ENCODE data around the gene SUZ12. TPM values are rescaled to one million over a fixed set of nuclear protein-coding genes. Genes with fewer than 3 reads are reported as not detected.
"Not testable (repeated sequence)": the region's sequence is repeated elsewhere in the genome, so short reads cannot be mapped to it uniquely, and the experiment has no call there.

Gene SUZ12
- total RNA-seq, 1 experiment from 2014 or later = 38.5 TPM

GRCh38 chr17:31941916-31942315 is 5.1 kb downstream of the SUZ12 start:
- WGBS (ENCODE audit: extremely low coverage, insufficient read length, low lambda C conversion rate) = 100% methylated on average over 1 of the region's 11 CpGs
- not testable (repeated sequence) for H2BK120ac ChIP-seq (ENCODE audit: low read depth, low read length, poor library complexity, severe bottlenecking); H2BK12ac ChIP-seq (ENCODE audit: insufficient read length, low read depth, low read length); H3K27me3 Mint-ChIP-seq (ENCODE audit: low read depth); H3K23me2 ChIP-seq (ENCODE audit: insufficient read length, low read depth, low read length, poor library complexity, severe bottlenecking); H2BK5ac ChIP-seq (ENCODE audit: insufficient read length, low read length); H3K18ac ChIP-seq (ENCODE audit: insufficient read length, low read depth, low read length); H4K91ac ChIP-seq (ENCODE audit: insufficient read length, low read depth, low read length); H3K56ac ChIP-seq (ENCODE audit: insufficient read length, low read depth, low read length); H3K4me1 Mint-ChIP-seq; H3K9ac ChIP-seq (ENCODE audit: extremely low read depth, insufficient read length, low read length); H3K4me1 ChIP-seq (ENCODE audit: insufficient read depth, low read length); H4K8ac ChIP-seq (replicated peaks; ENCODE audit: insufficient read length, low read depth, low read length); H3K27me3 ChIP-seq (ENCODE audit: insufficient read depth, low read length); H3K79me1 ChIP-seq (ENCODE audit: insufficient read depth, low read depth, low read length, poor library complexity, severe bottlenecking); H4K5ac ChIP-seq (ENCODE audit: insufficient read length, low read depth, low read length); DNase-seq; H3K4me2 ChIP-seq (ENCODE audit: insufficient read depth, insufficient read length, low read length); H3K9me3 ChIP-seq (ENCODE audit: control insufficient read depth, low read depth, low read length); H2AFZ ChIP-seq (ENCODE audit: low read length); H2BK20ac ChIP-seq (ENCODE audit: low read depth, low read length, poor library complexity, severe bottlenecking); H3T11ph ChIP-seq (ENCODE audit: low read length); H3K4ac ChIP-seq (ENCODE audit: low read depth, low read length); H2AK5ac ChIP-seq (ENCODE audit: insufficient read length, low read length); H3K79me2 ChIP-seq (ENCODE audit: insufficient read depth, low read length); H2BK15ac ChIP-seq (ENCODE audit: low read depth, low read length); H3K14ac ChIP-seq (ENCODE audit: insufficient read depth, low read length); H4K20me1 ChIP-seq (ENCODE audit: control insufficient read depth, insufficient read depth, insufficient read length); H3K23ac ChIP-seq (ENCODE audit: insufficient read length, low read depth, low read length); H3K9me3 Mint-ChIP-seq; H3K27ac ChIP-seq (ENCODE audit: insufficient read length, low read depth, low read length); H3K4me3 Mint-ChIP-seq; H3K27ac Mint-ChIP-seq
- peaks cover 17 to 64% (median 54%) of the 10 kb centered on the region in 3 experiments; a peak in 6 of 7 replicates for H3K36me3 Mint-ChIP-seq (ENCODE audit: insufficient read depth in 1 of 3, low read depth in 3 of 3)

- not testable (repeated sequence) for H3K4me1 ChIP-seq (ENCODE audit: insufficient read depth, low read length); H3K4me2 ChIP-seq (ENCODE audit: insufficient read depth, insufficient read length, low read length); H3K56ac ChIP-seq (ENCODE audit: insufficient read length, low read depth, low read length); H4K91ac ChIP-seq (ENCODE audit: insufficient read length, low read depth, low read length); H2BK5ac ChIP-seq (ENCODE audit: insufficient read length, low read length); H3K4me1 Mint-ChIP-seq; H3K9me3 ChIP-seq (ENCODE audit: control insufficient read depth, low read depth, low read length); H2AFZ ChIP-seq (ENCODE audit: low read length); H4K20me1 ChIP-seq (ENCODE audit: control insufficient read depth, insufficient read depth, insufficient read length); H3K23ac ChIP-seq (ENCODE audit: insufficient read length, low read depth, low read length); H3T11ph ChIP-seq (ENCODE audit: low read length); H4K5ac ChIP-seq (ENCODE audit: insufficient read length, low read depth, low read length); H2BK120ac ChIP-seq (ENCODE audit: low read depth, low read length, poor library complexity, severe bottlenecking); H2BK20ac ChIP-seq (ENCODE audit: low read depth, low read length, poor library complexity, severe bottlenecking); H3K23me2 ChIP-seq (ENCODE audit: insufficient read length, low read depth, low read length, poor library complexity, severe bottlenecking); H3K4ac ChIP-seq (ENCODE audit: low read depth, low read length); H3K27me3 Mint-ChIP-seq (ENCODE audit: low read depth); DNase-seq; H2AK5ac ChIP-seq (ENCODE audit: insufficient read length, low read length); H3K27ac ChIP-seq (ENCODE audit: insufficient read length, low read depth, low read length); H2BK12ac ChIP-seq (ENCODE audit: insufficient read length, low read depth, low read length); H3K27me3 ChIP-seq (ENCODE audit: insufficient read depth, low read length); H3K4me3 Mint-ChIP-seq; H3K79me2 ChIP-seq (ENCODE audit: insufficient read depth, low read length); H3K18ac ChIP-seq (ENCODE audit: insufficient read length, low read depth, low read length); H3K9ac ChIP-seq (ENCODE audit: extremely low read depth, insufficient read length, low read length); H3K79me1 ChIP-seq (ENCODE audit: insufficient read depth, low read depth, low read length, poor library complexity, severe bottlenecking); H4K8ac ChIP-seq (replicated peaks; ENCODE audit: insufficient read length, low read depth, low read length); H3K9me3 Mint-ChIP-seq; H3K14ac ChIP-seq (ENCODE audit: insufficient read depth, low read length); H2BK15ac ChIP-seq (ENCODE audit: low read depth, low read length)
- WGBS (ENCODE audit: extremely low coverage, insufficient read length, low lambda C conversion rate) = no CpG with 5 or more reads among the region's 7 CpGs
- Mint-ChIP-seq H3K36me3 (ENCODE audit: insufficient read depth in 1 of 3, low read depth in 3 of 3) (peaks cover 17 to 69% (median 58%) of the 10 kb centered on the region in 3 experiments; a peak in 6 of 7 replicates), H3K27ac (peak overlapping the region in 1 of 3 experiments; percentile 61; a peak in 2 of 7 replicates)
These were observed 5.6 kb downstream of the SUZ12 start for GRCh38 chr17:31942396-31942795.
